ENCODE results near the gene CD80.

- TF ChIP-seq CTCF (IDR thresholded peaks at IDR 0.05) (no peak), POLR2A (IDR thresholded peaks at IDR 0.05) (no peak)
Measured at GRCh38 chr3:119494597-119494996, 64.8 kb downstream of the CD80 start.

Measured in right lobe of liver (tissue), 4 donors.